Epithelial cell of esophagus (primary cell): ENCODE measurements around the gene KRT3.

Experiments
- DNase-seq: peaks from one replicate; pipeline ENCODE4 v3.0.0; 2010; ENCODE audit warnings: low read depth
- H3K4me3 ChIP-seq: 2 replicates; pipeline ENCODE4 v1.5.1; 2011; ENCODE audit warnings: mild to moderate bottlenecking, low read length, control low read depth
- CTCF ChIP-seq: IDR thresholded peaks from 2 replicates; pipeline ENCODE4 v1.5.1; 2011; ENCODE audit warnings: low read depth, mild to moderate bottlenecking, low read length, control low read depth, inconsistent platforms; ENCODE audit not compliant: insufficient read depth; ENCODE audit errors: missing control alignments

KRT3 gene

GRCh38 chr12:52759218-52759617, 36.7 kb downstream of the KRT3 start:
- TF ChIP-seq CTCF, result no peak
- no peak overlapping the region for H3K4me3 ChIP-seq
- no peak for DNase-seq

GRCh38 chr12:52757449-52758176, 38.3 kb downstream of the KRT3 start:
- no peak for TF ChIP-seq CTCF
- DNase-seq, result no peak
- no peak overlapping the region for H3K4me3 ChIP-seq

- H3K4me3 ChIP-seq, result no peak overlapping the region
- no peak for TF ChIP-seq CTCF
- no peak for DNase-seq
Measured at GRCh38 chr12:52756281-52756960, 39.5 kb downstream of the KRT3 start.

- no peak for TF ChIP-seq CTCF
- DNase-seq, result no peak
- no peak overlapping the region for H3K4me3 ChIP-seq
Measured at GRCh38 chr12:52755533-52755932, 40.4 kb downstream of the KRT3 start.

- DNase-seq, result no peak
- no peak overlapping the region for H3K4me3 ChIP-seq
Measured at GRCh38 chr12:52754135-52754534, 41.8 kb downstream of the KRT3 start.

GRCh38 chr12:52753283-52753682, 42.6 kb downstream of the KRT3 start:
- no peak for TF ChIP-seq CTCF
- no peak for DNase-seq
- H3K4me3 ChIP-seq, result no peak overlapping the region

More at GRCh38 chr12:52754135-52754534, 41.8 kb downstream of the KRT3 start:
- TF ChIP-seq CTCF, result no peak
